Mucosa of descending colon (tissue), 3 donors: ENCODE measurements around the gene TMEM267. TPM values are rescaled to one million over a fixed set of nuclear protein-coding genes. Genes with fewer than 3 reads are reported as not detected.

ENCODE experiments used
- ATAC-seq: fragments of 200-7000 bp; cut with Tn5 transposase; one replicate; pipeline ENCODE4 v1.9.1; 2020; ENCODE audit warnings: mild to moderate bottlenecking, moderate library complexity
- DNase-seq, 3 donors: peaks; one replicate each; pipeline ENCODE4 v3.0.0-alpha.2; 2020
- H3K36me3 ChIP-seq: fragments of 200-600 bp; one replicate; pipeline ENCODE4 v1.8.0; 2021; ENCODE audit warnings: low read depth, mild to moderate bottlenecking
- H3K4me1 ChIP-seq: fragments of 200-600 bp; one replicate; pipeline ENCODE4 v1.8.0; 2021; ENCODE audit warnings: low read depth, mild to moderate bottlenecking
- H3K4me3 ChIP-seq: fragments of 200-600 bp; one replicate; pipeline ENCODE4 v1.8.0; 2021; ENCODE audit warnings: mild to moderate bottlenecking
- H3K9me3 ChIP-seq: fragments of 200-600 bp; one replicate; pipeline ENCODE4 v1.8.0; 2021; ENCODE audit warnings: mild to moderate bottlenecking
- CTCF ChIP-seq: fragments of 200-600 bp; IDR thresholded peaks from one replicate; pipeline ENCODE4 v1.8.0; 2022; ENCODE audit warnings: antibody characterized with exemption, mild to moderate bottlenecking
- intact Hi-C, 2 donors: fragments of 100-400 bp; cut with DNase I in 1 of 2; cut with micrococcal nuclease in 1 of 2; formaldehyde crosslinking; loops; one replicate each; pipeline versions ENCODE4 v1.11.0 to v1.11.1; 2022; cut with DNase I, micrococcal nuclease
- total RNA-seq, 3 donors: library from RNA; stranded (reverse); fragmentation: NEBNext Ultra II Directional in 2 of 3; extraction: Animal tissue kit (Norgen Biotek cat#: 25700) in 2 of 3; gene quantifications; one replicate each; pipeline versions ENCODE4 v1.2.1 to v1.2.4, GENCODE V29; 2021 to 2023
- donor health status: DM: no; HTN: no; CAD: no; lungs with moderate emphysema.
- donor health status: DM: no; HTN: no; CAD: no.
- donor health status: DM: no; HTN: yes; CAD: no.

Gene TMEM267
- total RNA-seq, 3 donors from 2014 or later: 8.2 to 10.7 (median 10.6) TPM

GRCh38 chr5:43437062-43437660, 46.5 kb downstream of the TMEM267 start:
- H3K36me3 ChIP-seq: no peaks in the 10 kb centered on the region
- DNase-seq (no peak), ATAC-seq (peak; percentile 48)
- TF ChIP-seq CTCF: no peak
- peaks cover 7% of the 10 kb centered on the region for H3K4me1 ChIP-seq
- peaks cover 17% of the 10 kb centered on the region for H3K9me3 ChIP-seq
- H3K4me3 ChIP-seq: no peak overlapping the region
- intact Hi-C loops: no loop called here

GRCh38 chr5:43433382-43433781, 50.3 kb downstream of the TMEM267 start:
- intact Hi-C loops: no loop called here
- Histone ChIP-seq H3K9me3 (no peaks in the 10 kb centered on the region), H3K4me1 (peaks cover 14% of the 10 kb centered on the region), H3K4me3 (no peak overlapping the region), H3K36me3 (no peaks in the 10 kb centered on the region)
- TF ChIP-seq CTCF: no peak
- ATAC-seq (peak; percentile 17), DNase-seq (no peak)

- ATAC-seq (peak; percentile 96), DNase-seq (peak; percentile 84 to 87 (median 84))
- Histone ChIP-seq H3K36me3 (no peaks in the 10 kb centered on the region), H3K9me3 (no peaks in the 10 kb centered on the region), H3K4me3 (no peak overlapping the region), H3K4me1 (peaks cover 14% of the 10 kb centered on the region)
- TF ChIP-seq CTCF: no peak
- intact Hi-C loops: no loop called here
These were observed 50.9 kb downstream of the TMEM267 start for GRCh38 chr5:43432486-43433375.

- TF ChIP-seq CTCF: no peak
- DNase-seq: no peak
These were observed 54.0 kb downstream of the TMEM267 start for GRCh38 chr5:43429706-43430105.

GRCh38 chr5:43429016-43429415, 54.6 kb downstream of the TMEM267 start:
- H3K4me3 ChIP-seq: no peak overlapping the region
- H3K4me1 ChIP-seq: peaks cover 14% of the 10 kb centered on the region
- intact Hi-C loops: no loop called here
- ATAC-seq (no peak), DNase-seq (no peak)
- no peaks in the 10 kb centered on the region for H3K36me3 ChIP-seq
- TF ChIP-seq CTCF: no peak
- no peaks in the 10 kb centered on the region for H3K9me3 ChIP-seq

More at GRCh38 chr5:43429706-43430105, 54.0 kb downstream of the TMEM267 start:
- Histone ChIP-seq H3K9me3 (no peaks in the 10 kb centered on the region), H3K4me1 (peaks cover 14% of the 10 kb centered on the region), H3K36me3 (no peaks in the 10 kb centered on the region), H3K4me3 (no peak overlapping the region)
- no peak for ATAC-seq
- intact Hi-C loops: no loop called here
